SW480 (cell line): ENCODE data around the gene DENND4A.
"Not testable (repeated sequence)": the region's sequence is repeated elsewhere in the genome, so short reads cannot be mapped to it uniquely, and the experiment has no call there.

Experiments used
- DNase-seq: peaks from one replicate; pipeline ENCODE4 v3.0.0-alpha.2; 2016; ENCODE audit warnings: low spot score

DENND4A gene

DNA sequence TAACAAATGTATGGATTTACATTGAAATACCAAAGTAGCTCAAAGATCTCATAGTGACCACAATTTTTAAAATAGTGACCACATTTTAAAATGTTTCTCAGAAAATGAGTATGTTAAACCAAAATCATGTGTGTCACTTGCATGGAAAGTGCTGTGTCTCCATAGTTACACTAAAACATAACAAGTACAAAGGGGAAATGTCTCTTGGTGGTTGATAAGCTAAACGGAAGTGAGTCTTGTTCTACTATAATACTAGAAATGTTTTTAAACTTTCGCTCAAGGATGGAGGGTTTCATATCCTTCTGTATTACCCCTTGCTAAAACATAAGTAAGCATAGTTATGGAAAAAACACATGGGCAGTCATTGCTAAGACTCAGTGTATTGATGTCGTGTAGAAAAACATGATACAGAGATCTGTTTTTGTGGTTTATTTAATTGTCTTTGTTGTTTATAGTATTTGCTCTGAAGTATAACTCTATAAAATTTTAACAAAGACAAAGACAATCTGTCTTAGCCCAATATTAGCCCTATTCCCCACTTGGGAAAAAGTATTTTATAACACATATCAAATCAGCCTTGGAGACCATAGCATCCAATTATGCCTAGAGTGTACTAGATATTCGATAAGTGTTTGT, 27.0 kb upstream of the DENND4A start:
- DNase-seq: no peak

DNA sequence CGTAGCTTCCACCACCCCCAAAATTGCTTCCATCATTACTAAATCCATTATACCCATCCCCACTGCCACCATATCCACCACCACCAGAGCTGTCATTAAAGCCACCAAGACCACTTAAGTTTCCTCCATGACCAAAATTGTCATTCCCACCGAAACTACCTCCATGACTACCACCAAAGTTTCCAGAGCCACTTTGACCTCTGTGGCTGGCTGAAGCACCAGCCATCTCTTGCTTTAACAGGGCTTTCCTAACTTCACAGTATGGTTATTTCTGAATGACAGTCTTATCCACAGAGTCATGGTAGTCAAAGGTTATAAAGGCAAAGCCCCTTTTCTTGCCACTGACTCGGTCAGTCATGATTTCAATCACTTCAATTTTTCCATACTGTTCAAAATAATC, 24.3 kb upstream of the DENND4A start:
- no peak for DNase-seq

DNA sequence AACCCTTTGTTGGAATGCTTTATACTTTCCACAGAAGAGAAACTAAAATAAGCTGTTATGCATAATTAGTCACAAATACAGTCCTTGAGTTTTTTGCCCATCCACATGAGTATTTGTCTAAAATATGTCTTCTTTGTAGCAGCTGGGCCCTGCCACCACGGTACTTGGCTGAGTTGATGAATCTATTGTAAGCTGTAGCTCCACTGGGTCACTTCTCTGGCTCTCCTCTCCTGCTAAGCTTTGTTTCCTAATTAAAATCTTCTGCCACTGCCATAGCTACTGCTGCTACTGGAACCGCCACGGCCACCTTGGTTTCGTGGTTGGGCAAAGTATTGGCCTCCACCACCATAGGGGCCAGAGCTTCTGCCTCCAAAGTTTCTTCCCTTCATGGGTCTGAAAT, 23.9 kb upstream of the DENND4A start:
- not testable (repeated sequence) for DNase-seq

DNA sequence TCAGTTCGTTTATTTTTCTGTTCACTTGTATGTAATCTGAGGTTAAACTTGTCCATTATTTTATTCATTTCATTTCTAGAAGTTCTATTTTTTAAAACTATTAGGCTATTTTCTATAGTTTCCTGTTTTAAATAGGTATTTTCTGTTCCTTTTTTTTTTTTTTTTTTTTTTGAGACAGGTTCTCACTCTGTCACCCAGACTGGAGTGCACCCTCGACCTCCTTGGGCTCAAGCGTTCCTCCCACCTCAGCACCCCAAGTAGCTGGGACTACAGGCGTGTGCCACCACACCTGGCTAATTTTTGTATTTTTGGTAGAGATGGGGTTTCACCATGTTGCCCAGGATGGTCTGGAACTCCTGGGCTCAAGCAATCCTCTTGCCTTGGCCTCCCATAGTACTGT, 22.2 kb upstream of the DENND4A start:
- not testable (repeated sequence) for DNase-seq

DNA sequence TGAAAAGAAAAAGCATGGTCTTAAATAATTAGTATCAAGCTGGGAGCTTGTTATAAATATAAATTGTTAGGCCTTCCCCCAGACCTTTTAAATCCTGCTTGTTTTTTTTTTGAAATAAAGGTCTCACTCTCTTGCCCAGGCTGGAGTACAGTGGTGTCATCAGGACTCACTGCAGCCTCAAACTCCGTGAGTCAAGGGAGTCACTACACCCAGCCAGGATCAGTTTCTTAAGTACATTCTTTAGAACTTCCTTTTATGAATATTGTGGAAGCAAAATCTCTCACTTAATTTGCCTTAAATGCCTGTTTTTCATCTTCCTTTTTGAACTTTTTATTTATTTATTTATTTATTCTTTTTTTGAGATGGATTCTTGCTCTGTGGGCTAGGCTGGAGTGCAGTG, 20.8 kb upstream of the DENND4A start:
- no peak for DNase-seq

DNA sequence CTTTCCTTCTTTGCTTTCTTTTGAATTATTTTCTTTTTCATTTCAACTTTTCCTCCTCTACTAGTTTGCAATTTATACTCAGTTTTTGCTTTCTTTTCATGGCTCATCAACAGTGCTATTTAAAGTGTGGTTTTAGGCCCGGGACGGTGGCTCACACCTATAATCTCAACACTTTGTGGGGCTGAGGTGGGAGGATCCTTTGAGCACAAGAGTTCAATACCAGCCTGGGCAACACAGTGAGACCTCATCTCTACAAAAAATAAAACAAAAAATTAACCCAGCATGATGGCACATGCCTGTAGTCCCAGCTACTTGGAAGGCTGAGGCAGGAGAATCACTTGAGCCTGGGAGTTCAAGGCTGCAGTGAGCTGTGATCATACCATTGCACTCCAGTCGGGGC, 20.4 kb upstream of the DENND4A start:
- DNase-seq: no peak

DNA sequence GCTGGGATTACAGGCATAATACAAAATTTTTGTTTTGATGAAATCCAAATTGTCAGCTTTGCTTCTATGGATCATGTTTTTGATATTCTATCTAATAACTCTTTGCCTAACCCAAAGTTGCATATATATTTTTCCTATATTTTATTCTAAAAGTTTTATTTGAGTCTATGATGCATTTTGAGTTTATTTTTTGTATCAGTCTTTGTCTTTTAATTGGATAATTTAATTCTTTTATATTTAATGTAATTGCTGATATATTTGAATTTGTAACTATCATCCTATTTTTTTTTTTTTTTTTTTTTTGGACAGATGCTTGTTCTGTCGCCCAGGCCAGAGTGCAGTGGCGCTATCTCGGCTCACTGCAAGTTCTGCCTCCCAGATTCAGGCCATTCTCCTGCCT, 19.7 kb upstream of the DENND4A start:
- DNase-seq: no peak

DNA sequence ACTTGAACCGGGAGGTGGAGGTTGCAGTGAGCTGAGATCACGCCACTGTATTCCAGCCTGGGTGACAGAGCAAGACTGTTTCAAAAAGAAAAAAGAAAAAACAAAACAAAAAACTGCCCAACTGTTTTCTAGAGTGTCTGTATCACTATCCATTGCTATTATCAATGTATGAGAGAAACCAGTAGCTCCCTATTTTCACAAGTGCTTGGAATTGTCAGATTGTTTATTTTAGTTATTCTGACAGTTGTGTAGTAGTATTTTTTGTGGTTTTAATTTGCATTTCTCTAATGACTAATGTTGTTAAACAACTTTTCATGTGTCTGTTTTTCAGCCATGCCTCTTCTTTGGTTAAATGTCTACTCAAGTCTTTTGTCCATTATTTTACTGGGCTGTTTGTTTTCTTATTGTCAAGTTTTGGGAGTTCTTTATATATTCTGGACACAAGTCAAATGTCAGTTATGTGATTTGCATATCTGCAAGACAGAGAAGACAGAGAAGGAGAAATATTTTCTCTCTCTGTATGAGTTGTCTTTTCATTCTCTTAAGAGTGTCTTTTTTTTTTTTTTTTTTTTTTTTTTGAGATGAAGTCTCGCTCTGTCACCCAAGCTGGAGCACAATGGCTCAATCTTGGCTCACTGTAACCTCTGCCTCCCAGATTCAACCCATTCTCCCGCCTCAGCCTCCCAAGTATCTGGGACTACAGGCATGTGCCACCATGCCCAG, 19.1 kb upstream of the DENND4A start:
- not testable (repeated sequence) for DNase-seq

DNA sequence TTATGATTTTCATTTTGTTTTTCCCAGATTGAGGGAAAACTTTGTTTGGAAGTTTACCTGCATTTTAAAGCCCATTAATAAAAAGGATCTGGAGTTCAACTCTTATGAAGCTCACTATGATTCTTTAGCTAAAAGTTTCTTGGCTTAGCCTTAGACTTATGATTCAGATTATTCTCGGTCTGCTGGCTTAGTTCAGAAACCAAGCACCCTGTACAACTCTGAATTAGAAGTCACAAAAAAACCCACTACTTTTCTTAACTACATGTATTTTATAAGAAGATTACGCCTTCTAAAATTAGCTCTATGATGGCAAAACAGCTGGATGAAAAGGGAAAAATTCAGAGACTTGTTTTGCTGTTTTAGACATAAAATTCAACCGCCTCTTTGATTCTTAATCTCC, 14.3 kb upstream of the DENND4A start:
- no peak for DNase-seq

DNA sequence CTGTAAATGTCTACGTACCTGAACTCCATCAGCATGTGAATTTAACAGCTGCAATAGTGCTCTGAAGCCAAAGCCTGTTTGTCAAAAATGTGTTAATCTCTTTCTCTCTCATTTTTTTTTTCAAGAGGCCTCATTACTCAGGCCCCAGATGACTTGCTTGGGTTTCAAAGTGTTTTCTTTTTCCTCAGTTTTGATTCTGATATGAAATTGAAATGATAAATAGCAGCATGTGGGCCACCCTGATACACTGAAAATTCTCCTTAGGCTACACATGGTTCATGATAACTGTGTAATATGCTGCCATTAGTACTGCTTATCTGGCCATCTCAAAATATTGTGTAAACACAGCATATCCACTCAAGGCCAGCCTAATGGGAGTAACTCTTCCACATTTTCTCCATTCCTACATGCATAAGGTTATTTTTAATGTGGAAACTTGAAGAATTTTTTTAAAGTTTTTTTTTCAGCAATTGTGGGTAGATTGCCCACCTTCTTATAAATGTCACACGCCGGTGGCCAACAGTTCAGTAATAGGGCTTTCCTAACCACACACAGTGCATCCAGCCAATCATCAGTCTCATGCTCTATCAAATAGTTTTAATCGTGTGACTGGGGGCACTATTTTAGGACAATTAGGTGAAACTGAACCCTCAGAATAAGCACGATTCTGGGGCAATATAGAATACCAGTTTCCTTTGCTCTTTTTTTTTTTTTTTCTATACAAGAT, 13.1 kb upstream of the DENND4A start:
- no peak for DNase-seq

DNA sequence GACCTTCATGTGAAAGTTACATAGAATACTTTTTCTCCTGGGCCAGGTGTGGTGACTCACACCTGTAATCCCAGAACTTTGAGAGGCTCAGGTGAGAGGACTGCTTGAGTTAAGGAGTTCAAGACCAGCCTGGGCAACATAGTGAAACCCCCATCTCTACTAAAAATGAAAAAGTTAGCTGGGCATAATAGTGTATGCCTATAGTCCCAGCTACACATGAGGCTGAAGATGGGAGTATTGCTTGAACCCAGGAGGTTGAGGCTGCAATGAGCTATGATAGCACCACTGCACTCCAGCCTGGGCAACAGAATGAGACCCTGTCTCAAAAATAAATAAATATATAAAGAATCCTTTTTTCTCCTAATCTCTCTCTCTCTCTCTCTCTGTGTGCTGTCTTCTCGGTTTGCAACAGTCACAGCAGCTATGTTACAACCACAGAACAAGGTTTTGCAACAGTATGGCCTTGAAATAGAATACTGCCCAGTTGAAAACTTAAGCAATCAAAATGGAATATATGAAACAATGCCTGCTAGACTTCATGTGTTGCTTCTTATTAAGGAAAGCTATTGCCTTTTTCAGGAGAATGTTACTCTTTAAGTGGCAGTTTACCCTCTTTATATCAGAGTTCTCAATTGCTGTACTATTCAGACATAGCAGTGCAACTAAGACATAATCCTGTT, 12.3 kb upstream of the DENND4A start:
- DNase-seq: no peak

DNA sequence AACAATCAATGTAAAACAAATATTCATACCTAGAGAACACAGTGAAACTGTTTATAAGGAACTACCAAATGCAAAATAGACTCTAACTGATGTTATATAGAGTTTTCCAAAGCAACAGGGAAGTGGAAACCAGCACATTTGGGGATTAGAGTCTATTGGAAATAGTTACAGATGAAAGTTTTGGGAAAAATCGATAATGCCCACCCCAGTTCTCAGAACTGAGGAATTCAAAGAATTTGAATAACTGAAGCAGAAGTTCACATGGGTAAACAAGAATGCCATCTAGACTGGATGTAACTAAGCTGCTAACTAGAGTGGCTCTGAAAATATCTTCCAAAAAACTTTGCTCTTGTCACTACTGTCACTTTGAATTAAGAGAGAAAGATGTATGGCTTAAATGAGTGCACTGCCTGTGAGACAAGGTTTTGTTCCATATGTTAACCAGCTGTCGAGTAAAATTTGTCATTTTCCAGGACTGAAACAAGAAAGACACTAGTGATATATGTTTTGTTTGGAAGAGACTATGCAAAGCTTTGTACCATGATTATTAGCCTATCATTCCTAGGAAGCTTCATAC, 9.2 kb upstream of the DENND4A start:
- DNase-seq: no peak

DNA sequence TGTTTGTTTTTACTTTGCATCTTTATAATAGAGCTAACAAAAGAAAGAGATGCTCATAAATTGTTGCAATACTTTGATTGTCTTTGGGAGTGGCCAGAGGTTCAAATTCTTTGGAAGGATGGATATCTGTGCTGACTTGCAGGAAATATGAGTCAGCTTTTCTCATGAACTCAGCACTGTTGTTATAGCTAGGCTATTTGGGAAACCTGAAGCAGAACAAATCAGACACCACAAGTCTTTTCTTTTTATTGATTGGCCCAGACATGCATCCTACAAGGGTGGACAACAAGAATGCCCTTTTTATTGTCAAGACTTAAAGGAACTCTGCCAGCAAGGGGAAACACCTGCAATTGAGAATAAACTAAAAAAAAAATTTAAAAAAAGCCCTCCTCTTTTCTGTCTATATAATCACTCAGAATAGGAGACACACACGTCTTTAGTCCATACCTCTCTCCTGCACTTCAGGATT, 4.6 kb upstream of the DENND4A start:
- DNase-seq: peak; percentile 59

DNA sequence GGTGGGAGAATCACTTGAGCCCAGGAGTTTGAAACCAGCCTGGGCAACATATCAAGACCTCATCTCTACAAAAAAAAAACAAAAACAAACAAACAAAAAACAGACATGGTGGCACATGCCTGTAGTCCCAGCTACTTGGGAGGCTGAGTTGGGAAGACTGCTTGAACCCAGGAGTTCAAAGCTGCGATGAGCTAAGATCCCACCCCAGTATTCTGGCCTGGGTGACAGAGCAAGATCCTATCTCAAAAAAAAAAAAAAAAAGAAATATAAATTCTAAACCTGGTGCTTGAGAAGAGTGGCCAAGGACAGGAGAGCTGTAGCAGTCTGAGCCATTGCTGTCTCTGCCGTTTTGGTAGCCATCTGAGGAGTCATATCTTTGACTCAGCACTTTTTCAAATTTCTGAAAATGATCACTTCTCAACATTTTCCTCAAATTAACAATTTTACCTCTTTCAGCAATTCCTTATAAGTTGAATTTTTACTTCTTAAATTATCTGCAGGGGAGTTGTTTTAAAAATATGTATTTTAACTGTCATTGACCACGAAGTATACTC, 3.6 kb upstream of the DENND4A start:
- no peak for DNase-seq

DNA sequence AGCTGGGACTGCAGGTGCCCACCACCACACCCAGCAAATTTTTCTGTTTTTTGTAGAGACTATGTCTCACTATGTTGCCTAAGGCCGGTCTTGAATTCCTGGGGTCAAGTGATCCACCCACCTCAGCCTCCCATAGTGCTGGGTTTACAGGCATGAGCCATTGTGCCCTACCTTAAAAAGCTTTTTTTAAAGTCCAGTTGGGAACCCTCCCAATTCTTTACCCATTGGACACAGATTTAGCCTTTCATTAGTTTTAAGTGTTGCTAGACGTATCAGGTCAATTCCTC, 1.7 kb upstream of the DENND4A start:
- DNase-seq: no peak

DNA sequence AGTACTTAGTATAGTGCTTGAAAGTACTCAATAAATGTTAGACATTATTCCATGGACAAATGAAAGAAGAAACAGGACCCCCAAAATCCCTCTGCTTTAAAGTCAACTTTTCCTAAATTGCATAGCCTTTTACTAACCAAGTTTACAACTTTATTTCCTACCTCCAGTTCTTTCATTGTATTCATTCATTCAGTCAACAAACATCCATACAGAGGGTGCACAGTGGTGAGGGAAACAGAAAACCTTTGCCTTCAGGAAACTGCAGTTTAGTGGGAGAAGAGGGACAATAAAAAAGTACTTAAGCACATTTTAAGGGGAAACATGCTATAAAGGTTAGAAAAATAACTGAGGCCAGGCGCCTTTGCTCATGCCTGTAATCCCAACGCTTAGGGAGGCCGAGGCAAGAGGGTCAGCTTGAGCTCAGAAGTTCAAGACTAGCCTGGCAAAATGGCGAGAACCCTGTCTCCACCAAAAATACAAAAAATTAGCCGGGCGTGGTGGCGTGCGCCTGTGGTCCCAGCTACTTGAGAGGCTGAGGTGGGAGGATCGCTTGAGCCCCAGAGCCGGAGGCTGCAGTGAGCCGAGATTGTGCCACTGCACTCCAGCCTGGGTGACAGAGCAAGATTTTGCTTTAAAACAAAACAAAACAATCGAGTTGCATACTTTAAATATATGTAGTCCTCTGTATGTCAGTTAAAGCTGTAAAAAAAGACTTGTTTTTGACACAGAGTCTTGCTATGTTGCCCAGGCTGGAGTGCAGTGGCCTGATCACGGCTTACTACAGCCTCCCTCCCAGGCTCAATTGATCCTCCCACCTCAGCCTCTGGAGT, 1.1 kb upstream of the DENND4A start:
- no peak for DNase-seq

DNA sequence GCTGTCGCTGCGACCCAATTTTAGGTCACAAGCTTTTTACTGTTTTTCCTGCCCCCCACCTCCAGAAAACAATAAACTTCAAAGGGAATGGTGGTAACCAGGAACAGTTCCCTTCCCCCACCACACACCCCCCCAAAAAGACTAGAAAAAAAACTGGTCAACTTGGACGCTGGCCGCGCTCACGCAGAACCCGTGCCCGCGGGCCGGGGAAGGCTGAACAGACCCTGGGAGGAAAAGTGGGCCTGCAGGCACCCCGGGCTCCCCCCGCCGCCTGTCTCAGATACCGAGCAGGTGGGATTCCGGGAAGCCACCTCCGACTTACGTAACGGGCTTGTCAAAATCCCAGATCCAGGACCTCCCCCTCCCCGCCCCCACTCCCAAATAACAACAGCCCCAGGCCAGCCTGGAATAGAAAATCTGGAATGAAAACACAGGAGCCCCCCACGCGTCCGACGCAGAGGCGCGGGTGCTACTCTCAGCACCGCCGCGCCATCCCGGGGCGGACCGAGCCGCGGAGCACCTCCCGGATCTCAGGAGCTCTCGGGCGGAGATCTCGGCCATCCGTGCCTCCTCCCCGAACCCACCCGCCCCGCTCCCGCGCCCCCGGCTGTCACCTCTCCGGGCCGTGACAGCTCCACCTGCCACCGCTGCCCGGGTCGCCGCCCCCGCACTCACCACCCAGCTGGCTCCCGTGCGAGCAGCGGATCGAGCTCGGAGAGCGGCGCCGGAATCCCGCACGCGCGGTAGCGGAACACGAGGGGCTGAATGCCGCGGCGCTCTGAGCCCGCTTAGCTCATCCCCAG, 557 bp downstream of the DENND4A start:
- DNase-seq: peak; percentile 68

DNA sequence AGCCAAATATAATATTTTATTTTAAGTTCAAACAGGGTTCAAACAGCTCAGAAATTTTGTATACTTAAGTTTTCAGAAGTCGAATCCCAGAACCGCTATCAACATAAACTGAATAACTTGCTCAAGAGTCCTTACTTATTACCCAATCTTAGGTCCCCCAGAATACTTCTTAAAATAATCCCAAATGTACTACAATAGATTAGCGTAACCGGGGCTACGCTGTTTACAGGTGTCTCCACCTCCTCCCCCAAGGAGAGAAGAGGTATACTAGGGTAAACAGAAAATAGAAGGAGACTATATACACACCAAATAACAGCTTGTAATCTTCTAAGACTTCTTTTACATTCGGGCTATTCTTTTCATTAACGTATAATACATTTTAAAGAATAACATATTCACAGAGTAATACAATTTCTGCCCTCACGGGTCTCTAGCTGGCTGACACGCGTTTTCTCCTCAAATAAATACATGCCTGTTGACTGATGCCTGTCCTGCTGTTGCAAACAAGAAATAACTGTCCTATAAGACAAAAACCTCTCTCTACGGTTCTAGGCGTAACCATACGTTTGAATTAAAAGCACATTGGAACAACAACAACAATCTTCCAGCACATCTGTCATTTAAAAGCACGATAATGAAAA, 1.3 kb downstream of the DENND4A start:
- DNase-seq: peak; percentile 61

DNA sequence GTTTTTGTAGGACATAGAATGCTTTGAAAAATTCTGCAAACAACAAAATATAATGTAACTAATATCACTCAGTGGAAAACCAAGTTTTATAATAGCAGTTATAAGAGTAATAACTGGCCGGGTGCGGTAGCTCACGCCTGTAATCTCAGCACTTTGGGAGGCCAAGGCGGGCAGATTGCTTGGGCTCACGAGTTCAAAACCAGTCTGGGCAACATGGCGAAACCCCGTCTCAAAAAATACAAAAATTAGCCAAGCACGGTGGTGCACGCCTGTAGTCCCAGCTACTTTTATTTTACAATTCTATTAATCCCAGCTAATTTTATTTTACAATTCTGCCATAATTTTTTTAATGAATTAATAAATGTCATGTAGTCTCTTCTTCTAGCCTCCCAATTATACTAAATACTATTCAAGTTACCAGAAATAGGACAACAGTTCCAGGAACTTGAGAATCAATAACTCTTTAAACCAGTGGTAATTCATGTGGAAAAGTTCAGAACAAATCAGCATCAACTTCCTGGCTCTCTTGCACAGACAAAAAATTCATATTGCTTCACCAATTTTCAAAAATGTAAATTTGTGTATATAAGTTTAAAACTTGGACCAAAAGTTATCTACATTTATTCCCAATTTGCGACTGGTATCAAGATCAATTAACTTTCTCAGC, 2.2 kb downstream of the DENND4A start:
- DNase-seq: no peak
